NB4 (cell line): Measurements from ENCODE around the gene OSM.

ENCODE experiments used
- DNase-seq: peaks from one replicate; pipeline ENCODE4 v3.0.0; 2010; ENCODE audit warnings: low read depth
- H3K4me3 ChIP-seq: one replicate; pipeline ENCODE4 v1.5.1; 2011; ENCODE audit warnings: mild to moderate bottlenecking, low read depth, low read length, moderate library complexity
- MYC ChIP-seq: IDR thresholded peaks from 2 replicates; pipeline ENCODE4 v1.6.1; 2011; ENCODE audit warnings: low read depth, low read length
- POLR2A ChIP-seq: IDR thresholded peaks from 2 replicates; pipeline ENCODE4 v1.6.1; 2011; ENCODE audit warnings: mild to moderate bottlenecking; ENCODE audit not compliant: insufficient read length; ENCODE audit errors: extremely low read depth
- TF ChIP-seq, protein P1 (sequence below): IDR thresholded peaks from one replicate; pipeline ENCODE4 v1.5.1; 2012; ENCODE audit warnings: low read depth, low read length
- TF ChIP-seq, protein P2 (sequence below): IDR thresholded peaks from 2 replicates; pipeline ENCODE4 v1.6.1; 2011; ENCODE audit warnings: low read depth, low read length

The OSM gene

DNA sequence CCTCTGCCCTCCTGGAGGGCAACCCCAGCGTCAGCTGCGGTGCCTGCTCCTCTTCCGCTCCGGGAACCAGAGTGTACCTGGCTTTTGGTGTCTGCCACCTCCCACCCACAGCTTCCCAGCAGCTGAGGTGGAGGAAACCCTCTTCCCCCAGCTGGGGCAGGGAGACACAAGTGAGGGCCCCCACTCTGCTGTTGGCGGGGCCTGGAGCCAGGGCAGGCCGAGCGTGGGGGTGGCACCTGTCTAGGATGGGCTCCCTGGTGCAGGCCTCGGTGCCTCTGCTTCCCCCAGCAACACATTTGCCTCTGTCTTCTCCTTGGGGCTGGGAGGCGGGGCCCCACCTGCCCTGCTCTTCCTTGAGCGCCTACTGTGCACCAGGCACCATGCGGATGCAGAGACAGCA lies 6.4 kb downstream of the OSM start:
- TF ChIP-seq MYC (no peak), POLR2A (no peak)
- TF ChIP-seq, protein P1, sequence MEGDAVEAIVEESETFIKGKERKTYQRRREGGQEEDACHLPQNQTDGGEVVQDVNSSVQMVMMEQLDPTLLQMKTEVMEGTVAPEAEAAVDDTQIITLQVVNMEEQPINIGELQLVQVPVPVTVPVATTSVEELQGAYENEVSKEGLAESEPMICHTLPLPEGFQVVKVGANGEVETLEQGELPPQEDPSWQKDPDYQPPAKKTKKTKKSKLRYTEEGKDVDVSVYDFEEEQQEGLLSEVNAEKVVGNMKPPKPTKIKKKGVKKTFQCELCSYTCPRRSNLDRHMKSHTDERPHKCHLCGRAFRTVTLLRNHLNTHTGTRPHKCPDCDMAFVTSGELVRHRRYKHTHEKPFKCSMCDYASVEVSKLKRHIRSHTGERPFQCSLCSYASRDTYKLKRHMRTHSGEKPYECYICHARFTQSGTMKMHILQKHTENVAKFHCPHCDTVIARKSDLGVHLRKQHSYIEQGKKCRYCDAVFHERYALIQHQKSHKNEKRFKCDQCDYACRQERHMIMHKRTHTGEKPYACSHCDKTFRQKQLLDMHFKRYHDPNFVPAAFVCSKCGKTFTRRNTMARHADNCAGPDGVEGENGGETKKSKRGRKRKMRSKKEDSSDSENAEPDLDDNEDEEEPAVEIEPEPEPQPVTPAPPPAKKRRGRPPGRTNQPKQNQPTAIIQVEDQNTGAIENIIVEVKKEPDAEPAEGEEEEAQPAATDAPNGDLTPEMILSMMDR, result no peak
- TF ChIP-seq, protein P2, sequence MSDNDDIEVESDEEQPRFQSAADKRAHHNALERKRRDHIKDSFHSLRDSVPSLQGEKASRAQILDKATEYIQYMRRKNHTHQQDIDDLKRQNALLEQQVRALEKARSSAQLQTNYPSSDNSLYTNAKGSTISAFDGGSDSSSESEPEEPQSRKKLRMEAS, result no peak
- no peak overlapping the region for H3K4me3 ChIP-seq

DNA sequence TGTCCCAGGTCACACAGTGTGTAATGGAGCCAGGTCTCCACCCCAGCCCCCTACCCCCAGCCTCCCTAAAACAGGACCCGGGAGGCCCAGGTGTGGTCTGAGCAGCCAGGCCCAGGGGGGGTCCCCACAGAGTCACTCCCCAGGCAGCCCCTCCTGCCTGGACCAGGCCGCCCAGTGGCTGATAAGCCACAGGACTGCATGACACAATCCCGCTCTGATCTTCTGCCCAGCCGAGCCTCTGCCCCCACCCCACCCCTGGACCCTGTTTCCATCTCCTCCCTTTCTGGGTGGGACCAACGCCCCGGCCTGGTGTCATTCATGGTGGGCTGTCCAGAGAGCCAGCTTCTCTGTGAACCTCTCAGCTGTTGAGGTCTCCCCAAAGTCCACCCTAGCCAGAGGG lies 12.3 kb downstream of the OSM start:
- no peak for DNase-seq
- TF ChIP-seq, protein P2, result no peak
- H3K4me3 ChIP-seq, result no peak overlapping the region

More for the DNA sequence above, 6.4 kb downstream of the OSM start:
- DNase-seq, result no peak

- peak; percentile 47 for DNase-seq
- TF ChIP-seq, protein P1, result no peak
- TF ChIP-seq MYC (no peak), POLR2A (no peak)
- TF ChIP-seq, protein P2, result no peak
- no peak overlapping the region for H3K4me3 ChIP-seq
Observed at GRCh38 chr22:30253205-30253852, 13.3 kb downstream of the OSM start.

DNA sequence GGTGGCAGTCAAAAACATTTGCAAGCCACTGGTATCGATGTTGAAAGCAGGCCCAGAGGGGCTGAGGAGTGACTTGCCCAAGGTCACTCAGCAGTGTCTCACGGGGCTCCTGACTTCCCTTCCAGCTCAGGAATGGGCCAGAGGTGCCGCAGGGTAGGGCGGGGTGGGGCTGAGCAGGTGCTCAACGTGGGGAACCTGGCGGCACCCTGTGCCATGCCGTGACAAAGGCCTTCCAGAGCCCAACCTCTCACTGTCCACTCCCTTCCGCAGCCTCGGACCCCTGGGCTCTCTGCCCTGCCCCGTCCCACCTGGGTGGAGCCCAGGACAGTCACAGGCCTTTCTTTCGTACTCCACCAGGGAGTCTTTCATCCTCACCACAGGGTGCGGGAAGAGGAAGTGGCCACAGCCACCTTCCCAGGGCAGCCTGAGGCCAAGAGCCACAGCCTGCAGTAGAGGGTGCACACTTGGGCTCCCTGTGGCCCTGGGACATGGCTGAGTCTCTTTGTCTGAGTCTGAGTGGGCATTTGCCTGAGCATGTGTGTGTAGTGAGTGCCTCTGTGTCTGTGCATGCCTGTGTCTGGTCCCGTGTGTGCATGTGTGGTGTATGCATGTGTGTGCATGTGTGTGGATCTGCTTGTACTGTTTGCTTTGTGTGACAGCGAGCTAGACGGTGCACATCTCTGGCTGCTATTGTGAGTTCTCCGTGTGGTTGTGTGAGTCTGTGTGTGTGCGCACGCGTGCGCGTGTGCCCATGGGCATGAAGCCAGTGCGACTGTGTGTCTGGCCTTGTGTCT lies 14.0 kb downstream of the OSM start:
- peak; percentile 80 for DNase-seq
- no peak for TF ChIP-seq MYC
- no peak for TF ChIP-seq POLR2A
- TF ChIP-seq, protein P1, result no peak
- TF ChIP-seq, protein P2, result peak; percentile 59
- H3K4me3 ChIP-seq, result no peak overlapping the region

GRCh38 chr22:30251711-30252110 lies 14.9 kb downstream of the OSM start:
- no peak for TF ChIP-seq MYC
- TF ChIP-seq, protein P1, result no peak
- no peak for TF ChIP-seq POLR2A
- TF ChIP-seq, protein P2, result no peak
- DNase-seq, result no peak
- no peak overlapping the region for H3K4me3 ChIP-seq

DNA sequence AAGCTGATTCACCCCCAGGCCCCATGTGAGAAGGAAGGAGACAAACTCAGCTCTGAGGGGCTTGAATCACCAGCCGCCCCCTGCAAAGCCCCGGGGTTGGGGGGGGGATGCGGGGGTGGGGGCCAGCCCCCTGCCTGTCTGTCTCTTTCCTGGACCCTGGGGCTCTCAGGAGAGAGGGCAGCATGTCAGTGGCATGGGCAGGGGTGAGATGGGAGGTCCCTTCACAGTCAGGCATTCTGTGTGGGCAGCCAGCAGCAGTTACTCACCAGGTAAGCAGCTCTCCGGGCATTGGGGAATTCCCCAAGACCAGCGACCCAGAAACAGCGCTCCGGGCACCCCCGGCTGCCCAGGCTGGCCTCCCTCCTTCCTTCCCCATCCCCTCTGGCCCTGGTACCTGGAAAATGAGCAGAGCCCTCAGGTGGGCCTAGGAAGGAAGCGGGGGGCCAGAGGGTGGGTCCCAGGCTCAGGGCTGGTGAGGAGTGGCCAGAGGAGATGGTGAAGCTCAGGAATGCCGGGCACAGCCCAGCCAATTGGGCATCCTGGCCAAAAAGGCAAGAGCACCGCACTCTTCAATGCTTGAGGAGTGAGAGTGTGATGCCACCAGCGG lies 15.9 kb downstream of the OSM start:
- H3K4me3 ChIP-seq, result no peak overlapping the region
- no peak for DNase-seq
- TF ChIP-seq MYC, result no peak
- TF ChIP-seq, protein P2, result no peak
- TF ChIP-seq POLR2A, result no peak
- TF ChIP-seq, protein P1, result no peak
